HepG2 (cell line): ENCODE results near the gene PREX1. TPM values are rescaled to one million over a fixed set of nuclear protein-coding genes. Genes with fewer than 3 reads are reported as not detected.

Experiments used
- ATAC-seq: fragments of 200-7000 bp; cut with Tn5 transposase; 3 replicates; pipeline ENCODE4 v1.9.1; 2020; ENCODE audit warnings: mild to moderate bottlenecking, moderate library complexity
- BruUV-seq: library from RNA; stranded (reverse); fragments of 400-500 nt; replicated peaks from 2 replicates; lab custom pipeline; 2021; lab: Mats Ljungman, UMichigan
- CTCF ChIA-PET: fragments of 300-600 bp; formaldehyde crosslinking; extraction: SDS; loops from one replicate; lab custom pipeline; 2021; ENCODE audit warnings: low total read pairs, inconsistent platforms, low intra/inter-chr PET ratio; lab: Yijun Ruan, JAX
- POLR2A ChIA-PET: fragments of 350-600 bp; sonication (Branson Sonifier 250); formaldehyde crosslinking; loops from one replicate; lab custom pipeline; 2020; ENCODE audit warnings: antibody characterized with exemption, inconsistent platforms; lab: Yijun Ruan, JAX
- DNase-seq: peaks from one replicate; pipeline ENCODE4 v3.0.0-alpha.2; 2015; ENCODE audit warnings: low spot score
- FAIRE-seq: peaks from 3 replicates; lab custom pipeline; 2011; peaks lifted over from hg19 to GRCh38; lab: Jason Lieb, UNC
- H2AFZ ChIP-seq: one replicate; pipeline ENCODE4 v1.6.1; 2011; ENCODE audit warnings: low read length, inconsistent platforms
- H3K27ac ChIP-seq: fragments of 300-600 bp; 3 replicates; pipeline ENCODE4 v1.8.0; 2011; ENCODE audit warnings: mixed run types, mild to moderate bottlenecking, mixed read lengths, low read length, inconsistent platforms; ENCODE audit not compliant: insufficient read depth; ENCODE audit errors: extremely low read length
- H3K27me3 ChIP-seq, 2 experiments: fragments of 200-600 bp in 1 of 2; 2 replicates in 1 of 2; 3 replicates in 1 of 2; pipeline versions ENCODE4 v1.6.0 to v1.8.0; 2011; ENCODE audit warnings: low read length in 2 of 2, mild to moderate bottlenecking in 2 of 2, moderate library complexity in 2 of 2, inconsistent platforms in 1 of 2; ENCODE audit not compliant: insufficient read depth in 2 of 2, control insufficient read depth in 1 of 2
- H3K36me3 ChIP-seq, 2 experiments: fragments of 200-600 bp in 1 of 2; replicated peaks in 1 of 2; 2 replicates in 1 of 2; 3 replicates in 1 of 2; pipeline versions ENCODE4 v1.5.1 to v1.8.0; 2011; ENCODE audit warnings: low read length in 2 of 2, inconsistent platforms in 1 of 2; ENCODE audit not compliant: insufficient read depth in 2 of 2, control insufficient read depth in 1 of 2
- H3K4me1 ChIP-seq: 2 replicates; pipeline ENCODE4 v1.5.1; 2012; ENCODE audit warnings: low read length, inconsistent platforms; ENCODE audit not compliant: insufficient read depth
- H3K4me2 ChIP-seq: 2 replicates; pipeline ENCODE4 v1.6.0; 2011; ENCODE audit warnings: low read depth, low read length, inconsistent platforms
- H3K4me3 ChIP-seq, 3 experiments: fragments of 200-600 bp in 1 of 3; sonication (generic), shearing (Covaris generic) in 1 of 3; replicated peaks in 1 of 3; 2 replicates each; pipeline ENCODE4 v1.5.1; 2011 to 2016; ENCODE audit warnings: low read length in 3 of 3, inconsistent platforms in 2 of 3, low read depth in 2 of 3, mild to moderate bottlenecking in 2 of 3, control low read depth in 1 of 3, mixed read lengths in 1 of 3; ENCODE audit not compliant: insufficient read depth in 1 of 3
- H3K79me2 ChIP-seq: one replicate; pipeline ENCODE4 v1.6.1; 2011; ENCODE audit warnings: low read length, inconsistent platforms; ENCODE audit not compliant: insufficient read depth
- H3K9ac ChIP-seq: 2 replicates; pipeline ENCODE4 v1.6.0; 2011; ENCODE audit warnings: mild to moderate bottlenecking, low read depth, low read length, inconsistent platforms; ENCODE audit not compliant: insufficient read depth
- H3K9me3 ChIP-seq: 2 replicates; pipeline ENCODE4 v1.5.1; 2012; ENCODE audit warnings: mild to moderate bottlenecking, low read length
- H4K20me1 ChIP-seq: 2 replicates; pipeline ENCODE4 v1.6.0; 2011; ENCODE audit warnings: inconsistent platforms, mild to moderate bottlenecking, low read length, moderate library complexity; ENCODE audit not compliant: insufficient read depth
- CEBPB ChIP-seq: IDR thresholded peaks from 2 replicates; pipeline ENCODE4 v1.6.1; 2011; ENCODE audit warnings: low read depth, low read length, improper control_type of control experiment, borderline replicate concordance
- HNF1A ChIP-seq, 2 experiments: sonication (generic) in 1 of 2; formaldehyde crosslinking in 1 of 2; IDR thresholded peaks; 2 replicates each; pipeline versions ENCODE4 v1.4.0 to v1.6.1; 2016 to 2020; ENCODE audit warnings: borderline replicate concordance in 1 of 2, low read depth in 1 of 2, mild to moderate bottlenecking in 1 of 2, missing genetic modification reagents in 1 of 2
- RXRA ChIP-seq: sonication (generic); formaldehyde crosslinking; IDR thresholded peaks from 2 replicates; pipeline ENCODE4 v1.5.1; 2020; ENCODE audit warnings: missing genetic modification reagents
- SKI ChIP-seq: fragments of 450-650 bp; IDR thresholded peaks from one replicate; pipeline ENCODE4 v1.6.1; 2018; ENCODE audit warnings: mild to moderate bottlenecking; ENCODE audit not compliant: partially characterized antibody
- SMAD1 ChIP-seq: sonication (generic); formaldehyde crosslinking; IDR thresholded peaks from 2 replicates; pipeline ENCODE4 v1.4.0; 2020; ENCODE audit warnings: missing genetic modification reagents, low read depth, mild to moderate bottlenecking, borderline replicate concordance
- SMC3 ChIP-seq: IDR thresholded peaks from 2 replicates; pipeline ENCODE4 v1.6.1; 2011; ENCODE audit warnings: low read length, improper control_type of control experiment
- ZBTB21 ChIP-seq: sonication (generic); formaldehyde crosslinking; IDR thresholded peaks from 2 replicates; pipeline ENCODE4 v1.4.0; 2020; ENCODE audit warnings: missing genetic modification reagents
- WGBS: methylation state at CpG from one replicate; pipeline ENCODE4 v1.1.6; 2017; ENCODE audit warnings: low lambda C conversion rate; 5-methylcytosine and 5-hydroxymethylcytosine counted together
- in situ Hi-C: cut with HindIII; loops from 2 replicates; pipeline ENCODE4 v1.10.0; 2017; ENCODE audit warnings: low pct_unique_long_range_greater_than_20kb; ENCODE audit not compliant: extremely low pct_ligation_motif_present
- intact Hi-C: fragments of 100-400 bp; cut with micrococcal nuclease; formaldehyde crosslinking; loops from one replicate; pipeline ENCODE4 v1.10.0; 2022; ENCODE audit not compliant: unreplicated experiment
- polyA plus RNA-seq, 8 experiments: library from polyadenylated mRNA; depleted of rRNA in 3 of 8; stranded (reverse) in 7 of 8; unstranded in 1 of 8; fragments of >200 nt; fragmentation: Illumina TruSeq in 4 of 8; extraction: Trizol in 4 of 8; gene quantifications; 2 replicates each; pipeline versions ENCODE4 v1.2.1 to v1.2.3, GENCODE V29; 2011 to 2016; ENCODE audit warnings: low read depth in 4 of 8, missing spikeins in 1 of 8, mixed read lengths in 1 of 8; ENCODE audit not compliant: insufficient read depth in 1 of 8
- total RNA-seq, 5 experiments: library from RNA; depleted of rRNA; stranded (reverse); fragments of >200 nt; fragmentation: Illumina TruSeq; extraction: Trizol; gene quantifications; 2 replicates each; pipeline ENCODE4 v1.2.3, GENCODE V29; 2016; ENCODE audit warnings: low read depth in 1 of 5

The PREX1 gene
- total and polyA plus RNA-seq, 2 of the 13 experiments (the other 11 are each of a cell fraction or from before 2014, with no cell fraction given): 0.02 to 0.04 TPM

- no peak overlapping the region for H3K27ac ChIP-seq
- no peak for ATAC-seq
- FAIRE-seq: no peak
- H3K9ac ChIP-seq: no peak overlapping the region
- no peaks in the 10 kb centered on the region for H4K20me1 ChIP-seq
- in situ Hi-C loops: loop anchor here (25.0 kb wide), 1 partner anchor 202 kb away; no protein-coding TSS in a partner anchor
- H3K4me3 ChIP-seq: no peak overlapping the region
- ChIA-PET POLR2A (no interaction called here), CTCF (no interaction called here)
- no peaks in the 10 kb centered on the region for H3K36me3 ChIP-seq
- TF ChIP-seq CEBPB: peak; percentile 87
- no peak for TF ChIP-seq HNF1A (IDR thresholded peaks at IDR 0.05; ENCODE audit: low read depth)
- no peak for TF ChIP-seq HNF1A (CRISPR knock-in tag; IDR thresholded peaks at IDR 0.05; ENCODE audit: borderline replicate concordance)
- no peak for TF ChIP-seq SMAD1 (CRISPR knock-in tag)
- no peak for TF ChIP-seq ZBTB21 (CRISPR knock-in tag)
- TF ChIP-seq SMC3: 0 out of 2 replicates have a peak, but pooled peaks have one; percentile 5
- no peak for TF ChIP-seq RXRA (CRISPR knock-in tag)
- TF ChIP-seq SKI: no peak
- no peak for DNase-seq
- no peaks in the 10 kb centered on the region for H3K9me3 ChIP-seq
- intact Hi-C loops: no loop called here
- WGBS: 36% methylated on average over 12 of the region's 12 CpGs
- BruUV-seq: no TSS peak
- no peak overlapping the region for H3K4me2 ChIP-seq
- H3K4me1 ChIP-seq: peaks cover 7% of the 10 kb centered on the region
- peaks cover 3% of the 10 kb centered on the region in 2 experiments; a peak in 3 of 5 replicates for H3K27me3 ChIP-seq
- no peaks in the 10 kb centered on the region for H3K79me2 ChIP-seq
- H2AFZ ChIP-seq: no peak overlapping the region
These were observed 213.1 kb downstream of the PREX1 start for GRCh38 chr20:48614593-48615274.
